Mesenchymal stem cell (in vitro differentiated cells and primary cell): ENCODE measurements around the gene EMC9.

Experiments
- DNase-seq: peaks from one replicate; pipeline ENCODE4 v3.0.0-alpha.2; 2013
- H2AFZ ChIP-seq: one replicate; pipeline ENCODE4 v1.6.1; 2013; ENCODE audit warnings: low read depth, mild to moderate bottlenecking, control low read depth, inconsistent platforms, low read length, moderate library complexity
- H2AK5ac ChIP-seq: 2 replicates; pipeline ENCODE4 v1.6.1; 2013; ENCODE audit warnings: low read length, moderate library complexity, mild to moderate bottlenecking, inconsistent platforms; ENCODE audit not compliant: severe bottlenecking
- H2BK120ac ChIP-seq: one replicate; pipeline ENCODE4 v1.6.1; 2013; ENCODE audit warnings: low read depth, mild to moderate bottlenecking, inconsistent platforms, low read length, moderate library complexity
- H2BK12ac ChIP-seq, 2 experiments: one replicate each; pipeline ENCODE4 v1.6.1; 2013; ENCODE audit warnings: inconsistent platforms in 2 of 2, low read length in 2 of 2, mild to moderate bottlenecking in 2 of 2, moderate library complexity in 2 of 2, control low read depth in 1 of 2
- H2BK15ac ChIP-seq: one replicate; pipeline ENCODE4 v1.6.1; 2013; ENCODE audit warnings: mild to moderate bottlenecking, low read depth, inconsistent platforms; ENCODE audit not compliant: poor library complexity, severe bottlenecking
- H2BK5ac ChIP-seq: 2 replicates; pipeline ENCODE4 v1.6.1; 2013; ENCODE audit warnings: low read depth, mild to moderate bottlenecking, low read length, control low read depth, inconsistent platforms; ENCODE audit not compliant: poor library complexity, severe bottlenecking
- H3K14ac ChIP-seq, 2 experiments: one replicate each; pipeline ENCODE4 v1.6.1; 2013; ENCODE audit warnings: inconsistent platforms in 2 of 2, low read length in 2 of 2, control low read depth in 1 of 2, mild to moderate bottlenecking in 1 of 2, moderate library complexity in 1 of 2
- H3K18ac ChIP-seq, 2 experiments: one replicate each; pipeline ENCODE4 v1.6.1; 2013; ENCODE audit warnings: inconsistent platforms in 2 of 2, low read length in 2 of 2, control low read depth in 1 of 2, low read depth in 1 of 2, mild to moderate bottlenecking in 1 of 2
- H3K23ac ChIP-seq, 2 experiments: one replicate each; pipeline ENCODE4 v1.6.1; 2013; ENCODE audit warnings: inconsistent platforms in 2 of 2, low read length in 2 of 2, mild to moderate bottlenecking in 2 of 2, moderate library complexity in 2 of 2, control low read depth in 1 of 2
- H3K27ac ChIP-seq: 2 replicates; pipeline ENCODE4 v1.5.1; 2013; ENCODE audit warnings: mild to moderate bottlenecking, moderate library complexity, low read length, control low read depth, inconsistent platforms; ENCODE audit not compliant: poor library complexity, severe bottlenecking
- H3K27me3 ChIP-seq, 2 experiments: 2 replicates each; pipeline versions ENCODE4 v1.6.1 to v1.7.0; 2013; ENCODE audit warnings: low read length in 2 of 2, mild to moderate bottlenecking in 2 of 2, moderate library complexity in 2 of 2, control low read depth in 1 of 2, inconsistent platforms in 1 of 2; ENCODE audit not compliant: control insufficient read depth in 1 of 2, insufficient read depth in 1 of 2
- H3K36me3 ChIP-seq, 2 experiments: 2 replicates each; pipeline versions ENCODE4 v1.6.1 to v1.7.0; 2013; ENCODE audit warnings: low read length in 2 of 2, control low read depth in 1 of 2, inconsistent platforms in 1 of 2, low read depth in 1 of 2, mild to moderate bottlenecking in 1 of 2; ENCODE audit not compliant: insufficient read depth in 2 of 2, control insufficient read depth in 1 of 2
- H3K4ac ChIP-seq, 2 experiments: one replicate each; pipeline ENCODE4 v1.6.1; 2013; ENCODE audit warnings: inconsistent platforms in 2 of 2, low read length in 2 of 2, mild to moderate bottlenecking in 2 of 2, moderate library complexity in 2 of 2, control low read depth in 1 of 2, low read depth in 1 of 2
- H3K4me1 ChIP-seq: 2 replicates; pipeline ENCODE4 v1.6.1; 2013; ENCODE audit warnings: low read depth, low read length, control low read depth; ENCODE audit not compliant: control insufficient read depth, insufficient read depth
- H3K4me2 ChIP-seq: 2 replicates; pipeline ENCODE4 v1.6.1; 2013; ENCODE audit warnings: low read length, mild to moderate bottlenecking, inconsistent platforms; ENCODE audit not compliant: poor library complexity, severe bottlenecking
- H3K4me3 ChIP-seq, 2 experiments: 2 replicates each; pipeline versions ENCODE4 v1.5.1 to v1.7.0; 2013; ENCODE audit warnings: low read length in 2 of 2, mild to moderate bottlenecking in 2 of 2, control low read depth in 1 of 2, low read depth in 1 of 2; ENCODE audit not compliant: insufficient read depth in 1 of 2
- H3K79me1 ChIP-seq: replicated peaks from 2 replicates; pipeline ENCODE4 v1.6.1; 2013; ENCODE audit warnings: mild to moderate bottlenecking, control low read depth, low read length, inconsistent platforms; ENCODE audit not compliant: poor library complexity, severe bottlenecking
- H3K9ac ChIP-seq: 2 replicates; pipeline ENCODE4 v1.7.0; 2013; ENCODE audit warnings: mild to moderate bottlenecking, low read length, moderate library complexity
- H3K9me3 ChIP-seq: 2 replicates; pipeline ENCODE4 v1.7.0; 2013; ENCODE audit warnings: mild to moderate bottlenecking, low read length; ENCODE audit not compliant: control insufficient read depth
- H4K8ac ChIP-seq: one replicate; pipeline ENCODE4 v1.6.1; 2013; ENCODE audit warnings: inconsistent platforms, mild to moderate bottlenecking, low read length, moderate library complexity
- H4K91ac ChIP-seq: one replicate; pipeline ENCODE4 v1.6.1; 2013; ENCODE audit warnings: mild to moderate bottlenecking, low read length, inconsistent platforms
- WGBS: methylation state at CpG from one replicate; pipeline ENCODE4 v1.1.7; 2013; ENCODE audit warnings: mixed read lengths; 5-methylcytosine and 5-hydroxymethylcytosine counted together

The EMC9 gene

GRCh38 chr14:24138396-24139271 lies 2.8 kb downstream of the EMC9 start:
- Histone ChIP-seq H3K27me3 (no peaks in the 10 kb centered on the region), H3K9ac (no peak overlapping the region), H3K4me2 (no peak overlapping the region), H2AK5ac (peak overlapping the region; percentile 22), H3K27ac (no peak overlapping the region), H2BK120ac (no peak overlapping the region), H3K36me3 (peaks cover 24 to 38% of the 10 kb centered on the region in 2 experiments), H2AFZ (no peak overlapping the region), H3K9me3 (no peaks in the 10 kb centered on the region), H3K14ac (no peak overlapping the region), H4K91ac (no peak overlapping the region), H2BK5ac (no peak overlapping the region), H3K4ac (no peak overlapping the region), H3K4me3 (no peak overlapping the region), H3K18ac (no peak overlapping the region), H2BK15ac (no peak overlapping the region), H4K8ac (no peak overlapping the region), H3K4me1 (peaks cover 23% of the 10 kb centered on the region), H3K79me1 (peaks cover 34% of the 10 kb centered on the region), H2BK12ac (no peak overlapping the region), H3K23ac (peak overlapping the region in 1 of 2 experiments; percentile 2)
- 88% methylated on average over 13 of the region's 13 CpGs for WGBS
- DNase-seq, result no peak

DNA sequence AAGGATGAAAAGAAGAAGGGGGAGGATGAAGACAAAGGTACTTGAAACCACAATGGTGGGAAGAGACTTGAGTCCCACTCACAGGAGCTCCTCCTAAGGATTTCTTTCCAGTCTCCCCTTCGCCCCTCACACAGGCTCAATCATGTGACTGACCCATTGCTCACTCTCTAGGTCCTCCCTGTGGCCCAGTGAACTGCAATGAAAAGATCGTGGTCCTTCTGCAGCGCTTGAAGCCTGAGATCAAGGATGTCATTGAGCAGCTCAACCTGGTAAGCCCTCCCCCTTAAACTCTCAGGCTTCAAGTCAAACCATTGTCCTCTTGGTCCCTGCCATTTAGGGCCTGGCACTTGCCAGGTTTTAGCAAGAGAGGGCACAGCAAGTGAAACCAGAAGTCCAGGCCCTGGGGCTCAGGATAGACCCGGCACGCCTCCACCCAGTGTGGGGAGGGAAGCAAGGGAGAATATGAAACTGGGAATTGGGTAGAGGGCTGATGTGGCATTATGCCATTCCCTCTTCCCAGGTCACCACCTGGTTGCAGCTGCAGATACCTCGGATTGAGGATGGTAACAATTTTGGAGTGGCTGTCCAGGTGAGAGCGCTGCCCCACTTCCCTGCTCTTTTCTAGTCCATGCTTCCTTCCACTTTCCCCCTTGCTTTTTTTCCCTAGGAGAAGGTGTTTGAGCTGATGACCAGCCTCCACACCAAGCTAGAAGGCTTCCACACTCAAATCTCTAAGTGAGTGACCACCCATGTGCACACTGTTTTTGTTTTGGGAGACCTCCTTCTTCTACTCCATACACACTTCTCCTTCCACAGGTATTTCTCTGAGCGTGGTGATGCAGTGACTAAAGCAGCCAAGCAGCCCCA lies 3.6 kb downstream of the EMC9 start:
- H2BK120ac ChIP-seq, result no peak overlapping the region
- no peak overlapping the region for H3K4ac ChIP-seq
- H2BK5ac ChIP-seq, result no peak overlapping the region
- H3K27ac ChIP-seq, result no peak overlapping the region
- 97% methylated on average over 8 of the region's 8 CpGs for WGBS
- H3K14ac ChIP-seq, result no peak overlapping the region
- H3K4me1 ChIP-seq, result peaks cover 20% of the 10 kb centered on the region
- H3K9ac ChIP-seq, result no peak overlapping the region
- DNase-seq, result no peak
- H3K27me3 ChIP-seq, result no peaks in the 10 kb centered on the region
- H3K18ac ChIP-seq, result no peak overlapping the region
- H3K9me3 ChIP-seq, result no peaks in the 10 kb centered on the region
- no peak overlapping the region for H2BK12ac ChIP-seq
- peaks cover 27% of the 10 kb centered on the region for H3K79me1 ChIP-seq
- no peak overlapping the region for H4K8ac ChIP-seq
- no peak overlapping the region for H2BK15ac ChIP-seq
- H2AFZ ChIP-seq, result no peak overlapping the region
- no peak overlapping the region for H3K4me3 ChIP-seq
- no peak overlapping the region for H3K4me2 ChIP-seq
- peaks cover 22 to 29% of the 10 kb centered on the region in 2 experiments for H3K36me3 ChIP-seq
- H3K23ac ChIP-seq, result peak overlapping the region in 1 of 2 experiments; percentile 2
- no peak overlapping the region for H2AK5ac ChIP-seq
- H4K91ac ChIP-seq, result peak overlapping the region; percentile 47

DNA sequence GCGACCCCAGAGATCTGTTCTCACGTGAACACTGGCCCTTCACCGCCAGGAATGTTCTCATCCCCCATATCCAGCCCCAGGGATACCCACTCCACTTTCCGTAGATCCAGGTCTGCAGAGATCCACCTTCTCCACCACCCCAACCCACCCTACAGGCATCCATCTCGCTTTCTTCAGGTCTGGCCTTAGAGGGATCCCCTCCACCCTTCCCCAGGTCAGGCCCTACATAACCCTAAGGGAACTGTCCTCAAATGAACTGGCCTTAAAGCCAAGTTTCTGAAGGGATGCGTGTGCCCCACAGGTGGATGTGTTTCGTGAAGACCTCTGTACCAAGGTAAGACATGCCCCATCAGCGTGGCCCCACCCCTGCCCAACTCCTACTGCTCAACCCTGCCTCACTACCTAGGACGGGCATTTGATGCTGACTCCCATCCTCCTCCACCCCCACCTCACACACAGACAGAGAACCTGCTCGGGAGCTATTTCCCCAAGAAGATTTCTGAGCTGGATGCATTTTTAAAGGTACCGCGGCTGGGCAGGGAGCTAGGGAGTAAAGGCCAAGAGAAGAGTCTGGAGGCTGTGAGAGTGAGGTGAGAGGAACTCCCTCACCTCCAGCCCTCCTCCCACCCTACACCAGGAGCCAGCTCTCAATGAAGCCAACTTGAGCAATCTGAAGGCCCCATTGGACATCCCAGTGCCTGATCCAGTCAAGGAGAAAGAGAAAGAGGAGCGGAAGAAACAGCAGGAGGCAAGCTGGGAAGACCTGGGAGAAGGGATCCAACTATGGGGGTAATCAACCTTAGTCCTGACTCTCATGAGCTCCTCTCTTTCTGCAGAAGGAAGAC lies 4.5 kb downstream of the EMC9 start:
- Histone ChIP-seq H2BK12ac (peak overlapping the region in 1 of 2 experiments; percentile 84), H3K18ac (peak overlapping the region in 1 of 2 experiments; percentile 21), H3K79me1 (peaks cover 26% of the 10 kb centered on the region), H3K14ac (peak overlapping the region in 1 of 2 experiments; percentile 93), H3K4me1 (peaks cover 19% of the 10 kb centered on the region), H3K4me2 (peak overlapping the region; percentile 79), H3K27ac (no peak overlapping the region), H2BK5ac (no peak overlapping the region), H3K4ac (peak overlapping the region in 1 of 2 experiments; percentile 94), H3K4me3 (peak overlapping the region; percentile 81 to 91), H2BK15ac (no peak overlapping the region), H3K36me3 (peaks cover 27% of the 10 kb centered on the region in 2 experiments), H3K23ac (peak overlapping the region in 1 of 2 experiments; percentile 94), H2AK5ac (no peak overlapping the region), H3K27me3 (no peaks in the 10 kb centered on the region), H4K8ac (no peak overlapping the region), H2AFZ (no peak overlapping the region), H2BK120ac (no peak overlapping the region), H3K9ac (peak overlapping the region; percentile 88), H3K9me3 (no peaks in the 10 kb centered on the region), H4K91ac (no peak overlapping the region)
- no peak for DNase-seq
- 46% methylated on average over 10 of the region's 13 CpGs for WGBS
